PC-3 (cell line): ENCODE results near the gene PRRT1B. TPM values are rescaled to one million over a fixed set of nuclear protein-coding genes. Genes with fewer than 3 reads are reported as not detected.

Experiments used
- ATAC-seq: fragments of 200-7000 bp; cut with Tn5 transposase; 2 replicates; pipeline ENCODE4 v1.9.1; 2020; ENCODE audit warnings: mild to moderate bottlenecking, moderate library complexity
- BruUV-seq: library from RNA; stranded (reverse); fragments of 400-500 nt; replicated peaks from 2 replicates; lab custom pipeline; 2021; lab: Mats Ljungman, UMichigan
- CTCF ChIA-PET: fragments of 300-600 bp; sonication (Branson Sonifier 250); formaldehyde crosslinking; loops from one replicate; lab custom pipeline; 2022; ENCODE audit warnings: antibody characterized with exemption; lab: Charles Lee
- POLR2A ChIA-PET: fragments of 300-600 bp; sonication (Branson Sonifier 250); formaldehyde crosslinking; loops from one replicate; lab custom pipeline; 2022; ENCODE audit warnings: antibody characterized with exemption; ENCODE audit not compliant: unreplicated experiment; lab: Charles Lee
- DNase-seq: peaks from one replicate; pipeline ENCODE4 v3.0.0-alpha.2; 2015
- H2AFZ ChIP-seq: fragments of 300-600 bp; sonication (generic); 2 replicates; pipeline ENCODE4 v1.6.0; 2016; ENCODE audit warnings: antibody characterized with exemption, low read length
- H3F3A ChIP-seq: fragments of 300-600 bp; sonication (generic); one replicate; pipeline ENCODE4 v1.6.0; 2017; ENCODE audit warnings: antibody characterized with exemption, low read length, control low read depth, mild to moderate bottlenecking; ENCODE audit not compliant: unreplicated experiment
- H3K27ac ChIP-seq: fragments of 300-600 bp; sonication (generic); 2 replicates; pipeline ENCODE4 v1.5.1; 2016; ENCODE audit warnings: mild to moderate bottlenecking, low read length
- H3K27me3 ChIP-seq: fragments of 300-600 bp; sonication (generic); 2 replicates; pipeline ENCODE4 v1.6.1; 2016; ENCODE audit warnings: low read length, mixed read lengths
- H3K36me3 ChIP-seq: fragments of 300-600 bp; sonication (generic); 2 replicates; pipeline ENCODE4 v1.6.1; 2016; ENCODE audit warnings: low read depth, mixed run types, low read length, mixed read lengths
- H3K4me1 ChIP-seq: fragments of 300-600 bp; sonication (generic); 2 replicates; pipeline ENCODE4 v1.5.1; 2016; ENCODE audit warnings: low read length; ENCODE audit not compliant: insufficient read depth
- H3K4me2 ChIP-seq: fragments of 300-600 bp; sonication (generic); 2 replicates; pipeline ENCODE4 v1.6.0; 2016; ENCODE audit warnings: low read length
- H3K4me3 ChIP-seq: fragments of 300-600 bp; sonication (generic); 2 replicates; pipeline ENCODE4 v1.5.1; 2016; ENCODE audit warnings: mild to moderate bottlenecking, low read length, mixed read lengths
- H3K79me2 ChIP-seq: fragments of 300-600 bp; sonication (generic); 2 replicates; pipeline ENCODE4 v1.6.1; 2017; ENCODE audit warnings: low read length, mixed read lengths
- H3K9ac ChIP-seq: fragments of 300-600 bp; sonication (generic); 2 replicates; pipeline ENCODE4 v1.6.0; 2016; ENCODE audit warnings: mild to moderate bottlenecking, low read length
- H3K9me2 ChIP-seq: fragments of 300-600 bp; sonication (generic); replicated peaks from 2 replicates; pipeline ENCODE4 v1.6.1; 2016; ENCODE audit warnings: mixed run types, low read length, mixed read lengths
- H3K9me3 ChIP-seq: fragments of 300-600 bp; sonication (generic); 2 replicates; pipeline ENCODE4 v1.6.1; 2016; ENCODE audit warnings: low read length, mixed read lengths
- H4K20me1 ChIP-seq: fragments of 300-600 bp; sonication (generic); 2 replicates; pipeline ENCODE4 v1.6.1; 2016; ENCODE audit warnings: low read length, mixed read lengths
- EZH2 ChIP-seq: fragments of 300-600 bp; sonication (generic); IDR thresholded peaks from one replicate; pipeline ENCODE4 v1.6.1; 2017; ENCODE audit warnings: antibody characterized with exemption, mild to moderate bottlenecking, low read length; ENCODE audit not compliant: unreplicated experiment
- EZH2phosphoT487 ChIP-seq: fragments of 300-600 bp; sonication (generic); IDR thresholded peaks from 2 replicates; pipeline ENCODE4 v1.6.1; 2018; ENCODE audit warnings: mild to moderate bottlenecking, antibody characterized with exemption, low read length, borderline replicate concordance
- intact Hi-C: fragments of 100-400 bp; cut with micrococcal nuclease; formaldehyde crosslinking; loops from 2 replicates; pipeline ENCODE4 v1.9.0; 2023
- total RNA-seq: library from RNA; depleted of rRNA; stranded (reverse); fragments of >200 nt; gene quantifications from 2 replicates; pipeline ENCODE4 v1.2.3, GENCODE V29; 2014
- TF ChIP-seq, protein P1 (sequence below): fragments of 300-600 bp; sonication (generic); conservative IDR thresholded peaks from 2 replicates; pipeline ENCODE4 v1.5.1; 2017; ENCODE audit warnings: antibody characterized with exemption, low read depth, mild to moderate bottlenecking, low read length

PRRT1B gene
- total RNA-seq, 1 experiment from 2014 or later, result not detected

DNA sequence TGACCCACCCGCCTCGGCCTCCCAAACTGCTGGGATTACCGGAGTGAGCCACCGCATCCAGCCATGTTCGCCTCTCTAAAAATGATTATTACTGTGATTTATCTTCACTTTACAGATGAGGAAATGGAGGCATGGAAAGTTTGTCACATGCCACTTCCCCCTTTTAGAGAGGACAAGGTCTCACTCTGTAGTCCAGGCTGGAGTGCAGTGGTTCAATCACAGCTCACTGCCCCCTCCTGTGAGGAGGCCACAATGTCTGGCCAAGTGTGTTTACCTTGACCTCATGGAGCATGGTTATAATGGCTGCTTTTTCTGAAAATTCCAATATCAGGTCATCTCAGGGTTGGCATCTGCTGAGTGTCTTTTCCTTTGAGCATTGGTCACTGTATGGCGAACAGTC, 6.7 kb downstream of the PRRT1B start:
- H3K79me2 ChIP-seq, result no peaks in the 10 kb centered on the region
- no TSS peak for BruUV-seq
- intact Hi-C loops, result no loop called here
- H3K36me3 ChIP-seq, result no peaks in the 10 kb centered on the region
- H4K20me1 ChIP-seq, result no peaks in the 10 kb centered on the region
- no peaks in the 10 kb centered on the region for H3K9me2 ChIP-seq
- no peak overlapping the region for H3K27ac ChIP-seq
- no peak for ATAC-seq
- POLR2A ChIA-PET, result no interaction called here
- H3K4me3 ChIP-seq, result no peak overlapping the region
- CTCF ChIA-PET, result no interaction called here
- H3K9me3 ChIP-seq, result no peaks in the 10 kb centered on the region
- no peak overlapping the region for H3K9ac ChIP-seq
- TF ChIP-seq EZH2phosphoT487, result no peak
- TF ChIP-seq EZH2, result no peak
- TF ChIP-seq, protein P1, sequence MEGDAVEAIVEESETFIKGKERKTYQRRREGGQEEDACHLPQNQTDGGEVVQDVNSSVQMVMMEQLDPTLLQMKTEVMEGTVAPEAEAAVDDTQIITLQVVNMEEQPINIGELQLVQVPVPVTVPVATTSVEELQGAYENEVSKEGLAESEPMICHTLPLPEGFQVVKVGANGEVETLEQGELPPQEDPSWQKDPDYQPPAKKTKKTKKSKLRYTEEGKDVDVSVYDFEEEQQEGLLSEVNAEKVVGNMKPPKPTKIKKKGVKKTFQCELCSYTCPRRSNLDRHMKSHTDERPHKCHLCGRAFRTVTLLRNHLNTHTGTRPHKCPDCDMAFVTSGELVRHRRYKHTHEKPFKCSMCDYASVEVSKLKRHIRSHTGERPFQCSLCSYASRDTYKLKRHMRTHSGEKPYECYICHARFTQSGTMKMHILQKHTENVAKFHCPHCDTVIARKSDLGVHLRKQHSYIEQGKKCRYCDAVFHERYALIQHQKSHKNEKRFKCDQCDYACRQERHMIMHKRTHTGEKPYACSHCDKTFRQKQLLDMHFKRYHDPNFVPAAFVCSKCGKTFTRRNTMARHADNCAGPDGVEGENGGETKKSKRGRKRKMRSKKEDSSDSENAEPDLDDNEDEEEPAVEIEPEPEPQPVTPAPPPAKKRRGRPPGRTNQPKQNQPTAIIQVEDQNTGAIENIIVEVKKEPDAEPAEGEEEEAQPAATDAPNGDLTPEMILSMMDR, result no peak
- H3K27me3 ChIP-seq, result no peaks in the 10 kb centered on the region
- no peaks in the 10 kb centered on the region for H3F3A ChIP-seq
- no peak for DNase-seq
- no peak overlapping the region for H3K4me2 ChIP-seq
- H2AFZ ChIP-seq, result no peak overlapping the region
- no peaks in the 10 kb centered on the region for H3K4me1 ChIP-seq

DNA sequence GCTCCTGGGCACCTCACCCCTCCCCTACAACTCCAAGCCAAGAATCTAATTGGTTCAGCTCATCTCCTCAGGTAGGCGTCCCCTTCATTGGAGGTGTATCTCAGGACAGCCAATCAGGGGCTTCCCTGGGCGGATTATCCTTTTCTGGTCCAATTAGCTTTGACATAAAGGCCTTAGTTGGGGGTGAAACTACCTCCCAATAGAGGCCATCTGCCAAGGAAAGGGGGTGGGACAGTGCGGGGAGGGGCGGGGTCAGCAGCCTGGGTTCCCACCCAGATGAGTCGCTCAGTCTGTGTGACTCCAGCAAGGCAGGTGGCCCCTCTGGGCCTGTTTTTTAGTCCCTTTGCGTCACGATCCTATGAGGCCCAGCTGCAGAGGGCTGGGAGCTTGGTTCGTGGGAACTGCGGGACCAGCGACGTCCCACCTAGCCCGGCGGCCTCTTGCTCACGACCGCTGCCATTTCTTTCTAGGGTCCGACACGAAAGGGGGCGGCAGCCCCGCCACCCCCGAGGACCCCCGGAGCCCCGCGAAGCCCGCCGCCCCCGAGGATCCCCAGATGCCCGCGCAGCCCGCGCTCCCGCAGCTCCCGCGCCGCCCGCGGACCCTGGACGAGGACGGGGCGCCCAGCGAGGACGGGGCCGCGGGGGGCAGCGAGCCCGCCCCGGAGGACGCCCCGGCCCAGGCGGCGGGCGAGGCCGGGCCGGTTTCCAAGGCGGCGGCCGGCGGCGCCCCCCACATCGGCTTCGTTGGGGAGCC, 8.9 kb downstream of the PRRT1B start:
- no TSS peak for BruUV-seq
- H3K27me3 ChIP-seq, result no peaks in the 10 kb centered on the region
- no peaks in the 10 kb centered on the region for H3K79me2 ChIP-seq
- DNase-seq (no peak), ATAC-seq (no peak)
- no peak for TF ChIP-seq EZH2phosphoT487
- TF ChIP-seq EZH2, result no peak
- TF ChIP-seq, protein P1, result no peak
- H3K9ac ChIP-seq, result no peak overlapping the region
- H3F3A ChIP-seq, result no peaks in the 10 kb centered on the region
- no peaks in the 10 kb centered on the region for H4K20me1 ChIP-seq
- intact Hi-C loops, result no loop called here
- H3K27ac ChIP-seq, result no peak overlapping the region
- H2AFZ ChIP-seq, result no peak overlapping the region
- ChIA-PET CTCF (no interaction called here), POLR2A (no interaction called here)
- no peaks in the 10 kb centered on the region for H3K9me3 ChIP-seq
- H3K9me2 ChIP-seq, result no peaks in the 10 kb centered on the region
- H3K4me1 ChIP-seq, result no peaks in the 10 kb centered on the region
- no peaks in the 10 kb centered on the region for H3K36me3 ChIP-seq
- no peak overlapping the region for H3K4me3 ChIP-seq
- H3K4me2 ChIP-seq, result no peak overlapping the region

DNA sequence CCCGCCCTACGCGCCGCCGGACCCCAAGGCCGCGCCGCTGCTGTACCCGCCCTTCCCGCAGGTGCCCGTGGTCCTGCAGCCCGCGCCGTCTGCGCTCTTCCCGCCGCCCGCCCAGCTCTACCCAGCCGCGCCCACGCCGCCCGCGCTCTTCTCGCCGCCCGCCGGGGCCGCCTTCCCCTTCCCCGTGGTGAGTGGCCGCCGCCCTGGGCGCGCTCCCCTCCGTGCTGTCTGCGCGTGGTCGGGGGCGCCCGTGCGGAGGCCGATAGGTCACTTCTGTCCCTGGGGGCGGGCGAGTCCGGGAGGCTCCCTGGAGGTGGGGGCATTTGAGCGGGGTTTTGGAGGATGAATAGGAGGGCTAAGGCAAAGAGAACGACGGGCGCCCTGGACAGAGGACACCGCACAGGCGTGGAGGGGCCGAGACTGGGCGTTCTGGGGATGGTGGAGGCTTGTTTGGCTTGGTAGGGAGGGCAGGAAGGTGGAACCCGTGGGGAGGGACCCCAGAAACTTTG, 9.6 kb downstream of the PRRT1B start:
- no peaks in the 10 kb centered on the region for H3K27me3 ChIP-seq
- intact Hi-C loops, result no loop called here
- no peaks in the 10 kb centered on the region for H3K79me2 ChIP-seq
- no peaks in the 10 kb centered on the region for H3K9me3 ChIP-seq
- ChIA-PET CTCF (no interaction called here), POLR2A (no interaction called here)
- no peaks in the 10 kb centered on the region for H3F3A ChIP-seq
- no peaks in the 10 kb centered on the region for H3K36me3 ChIP-seq
- no peak overlapping the region for H2AFZ ChIP-seq
- no peak overlapping the region for H3K4me3 ChIP-seq
- no peaks in the 10 kb centered on the region for H3K4me1 ChIP-seq
- H4K20me1 ChIP-seq, result no peaks in the 10 kb centered on the region
- BruUV-seq, result no TSS peak
- H3K27ac ChIP-seq, result no peak overlapping the region
- no peak overlapping the region for H3K4me2 ChIP-seq
- no peak for ATAC-seq
- no peak for DNase-seq
- H3K9ac ChIP-seq, result no peak overlapping the region
- TF ChIP-seq, protein P1, result no peak
- TF ChIP-seq EZH2 (no peak), EZH2phosphoT487 (no peak)
- H3K9me2 ChIP-seq, result no peaks in the 10 kb centered on the region
